DOHH2 (cell line): Measurements from ENCODE around the gene TGM4.
"Not testable (repeated sequence)": the region's sequence is repeated elsewhere in the genome, so short reads cannot be mapped to it uniquely, and the experiment has no call there.

Experiments used
- H3F3A ChIP-seq: fragments of 200-600 bp; sonication (generic), shearing (Covaris generic); 2 replicates; pipeline ENCODE4 v1.6.0; 2016; ENCODE audit warnings: antibody characterized with exemption, mild to moderate bottlenecking; ENCODE audit not compliant: control insufficient read depth, insufficient read depth
- H3K27ac ChIP-seq: fragments of 200-600 bp; sonication (generic); 2 replicates; pipeline ENCODE4 v1.5.1; 2014; ENCODE audit warnings: low read depth, mild to moderate bottlenecking, low read length, moderate library complexity
- H3K27me3 ChIP-seq: fragments of 200-600 bp; sonication (generic); 2 replicates; pipeline ENCODE4 v1.6.1; 2014; ENCODE audit warnings: mild to moderate bottlenecking, low read length, mixed read lengths; ENCODE audit not compliant: control insufficient read depth
- H3K36me3 ChIP-seq: fragments of 200-600 bp; sonication (generic); 2 replicates; pipeline ENCODE4 v1.6.1; 2014; ENCODE audit warnings: mild to moderate bottlenecking, low read length, moderate library complexity, mixed read lengths; ENCODE audit not compliant: control insufficient read depth
- H3K4me1 ChIP-seq: fragments of 200-600 bp; sonication (generic); 2 replicates; pipeline ENCODE4 v1.6.1; 2014; ENCODE audit warnings: mild to moderate bottlenecking, low read length, mixed read lengths; ENCODE audit not compliant: control insufficient read depth
- H3K4me2 ChIP-seq: fragments of 200-600 bp; sonication (generic); 2 replicates; pipeline ENCODE4 v1.6.0; 2014; ENCODE audit warnings: mild to moderate bottlenecking, low read length, moderate library complexity
- H3K4me3 ChIP-seq: fragments of 200-600 bp; sonication (generic); 2 replicates; pipeline ENCODE4 v1.5.1; 2014; ENCODE audit warnings: mild to moderate bottlenecking, low read length, mixed read lengths
- H3K79me2 ChIP-seq: fragments of 200-600 bp; sonication (generic); 2 replicates; pipeline ENCODE4 v1.6.1; 2014; ENCODE audit warnings: mild to moderate bottlenecking, low read length, mixed read lengths; ENCODE audit not compliant: control insufficient read depth
- H3K9me2 ChIP-seq: fragments of 200-600 bp; sonication (generic); replicated peaks from 2 replicates; pipeline ENCODE4 v1.6.1; 2014; ENCODE audit warnings: mild to moderate bottlenecking, low read length, mixed read lengths; ENCODE audit not compliant: control insufficient read depth
- H3K9me3 ChIP-seq: fragments of 200-600 bp; sonication (generic); 2 replicates; pipeline ENCODE4 v1.6.1; 2014; ENCODE audit warnings: antibody characterized with exemption, low read length, mixed read lengths; ENCODE audit not compliant: control insufficient read depth, insufficient read depth
- H4K20me1 ChIP-seq: fragments of 200-600 bp; sonication (generic); 2 replicates; pipeline ENCODE4 v1.6.0; 2014; ENCODE audit warnings: low read depth, mild to moderate bottlenecking, antibody characterized with exemption, low read length, moderate library complexity; ENCODE audit not compliant: control insufficient read depth, insufficient read depth
- EZH2phosphoT487 ChIP-seq: fragments of 200-600 bp; sonication (generic); IDR thresholded peaks from 2 replicates; pipeline ENCODE4 v1.6.1; 2017; ENCODE audit warnings: borderline replicate concordance, mild to moderate bottlenecking, antibody characterized with exemption, low read length, moderate library complexity, mixed read lengths
- TF ChIP-seq, protein P1 (sequence below): fragments of 200-600 bp; sonication (generic); IDR thresholded peaks from one replicate; pipeline ENCODE4 v1.5.1; 2014; ENCODE audit warnings: antibody characterized with exemption, mild to moderate bottlenecking, low read depth, low read length; ENCODE audit not compliant: poor library complexity, severe bottlenecking

Gene TGM4

DNA sequence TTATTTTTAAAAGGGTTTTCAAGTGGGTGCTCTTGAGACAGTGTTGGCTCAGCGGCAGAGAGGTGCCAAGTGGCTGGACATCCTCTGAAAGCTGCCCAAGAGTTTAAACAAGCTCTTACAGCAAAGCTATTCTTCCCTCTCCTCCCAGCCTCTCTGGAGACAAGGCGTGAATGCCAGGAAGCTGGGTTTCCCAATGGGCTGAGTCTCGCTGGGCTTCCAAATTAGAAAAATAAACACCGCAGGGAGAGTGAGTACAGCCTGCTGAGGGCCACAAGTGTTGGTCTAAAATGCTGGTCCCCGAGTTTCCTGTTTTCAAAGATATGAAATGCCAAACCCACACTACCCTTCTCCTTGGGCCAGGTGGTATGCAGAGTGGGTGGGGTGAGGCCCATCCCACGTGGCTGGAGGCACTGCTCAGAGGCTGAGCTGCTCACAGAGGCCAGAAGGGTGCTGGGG is 65.2 kb downstream of the TGM4 start:
- Histone ChIP-seq H3K27ac (no peak overlapping the region), H3K4me2 (no peak overlapping the region), H3K79me2 (no peaks in the 10 kb centered on the region), H3F3A (no peaks in the 10 kb centered on the region), H3K9me3 (no peaks in the 10 kb centered on the region), H3K4me3 (no peak overlapping the region), H3K27me3 (no peaks in the 10 kb centered on the region), H3K9me2 (no peaks in the 10 kb centered on the region), H4K20me1 (no peaks in the 10 kb centered on the region), H3K36me3 (peaks cover 37% of the 10 kb centered on the region), H3K4me1 (no peaks in the 10 kb centered on the region)
- no peak for TF ChIP-seq EZH2phosphoT487
- TF ChIP-seq, protein P1, sequence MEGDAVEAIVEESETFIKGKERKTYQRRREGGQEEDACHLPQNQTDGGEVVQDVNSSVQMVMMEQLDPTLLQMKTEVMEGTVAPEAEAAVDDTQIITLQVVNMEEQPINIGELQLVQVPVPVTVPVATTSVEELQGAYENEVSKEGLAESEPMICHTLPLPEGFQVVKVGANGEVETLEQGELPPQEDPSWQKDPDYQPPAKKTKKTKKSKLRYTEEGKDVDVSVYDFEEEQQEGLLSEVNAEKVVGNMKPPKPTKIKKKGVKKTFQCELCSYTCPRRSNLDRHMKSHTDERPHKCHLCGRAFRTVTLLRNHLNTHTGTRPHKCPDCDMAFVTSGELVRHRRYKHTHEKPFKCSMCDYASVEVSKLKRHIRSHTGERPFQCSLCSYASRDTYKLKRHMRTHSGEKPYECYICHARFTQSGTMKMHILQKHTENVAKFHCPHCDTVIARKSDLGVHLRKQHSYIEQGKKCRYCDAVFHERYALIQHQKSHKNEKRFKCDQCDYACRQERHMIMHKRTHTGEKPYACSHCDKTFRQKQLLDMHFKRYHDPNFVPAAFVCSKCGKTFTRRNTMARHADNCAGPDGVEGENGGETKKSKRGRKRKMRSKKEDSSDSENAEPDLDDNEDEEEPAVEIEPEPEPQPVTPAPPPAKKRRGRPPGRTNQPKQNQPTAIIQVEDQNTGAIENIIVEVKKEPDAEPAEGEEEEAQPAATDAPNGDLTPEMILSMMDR, result no peak

DNA sequence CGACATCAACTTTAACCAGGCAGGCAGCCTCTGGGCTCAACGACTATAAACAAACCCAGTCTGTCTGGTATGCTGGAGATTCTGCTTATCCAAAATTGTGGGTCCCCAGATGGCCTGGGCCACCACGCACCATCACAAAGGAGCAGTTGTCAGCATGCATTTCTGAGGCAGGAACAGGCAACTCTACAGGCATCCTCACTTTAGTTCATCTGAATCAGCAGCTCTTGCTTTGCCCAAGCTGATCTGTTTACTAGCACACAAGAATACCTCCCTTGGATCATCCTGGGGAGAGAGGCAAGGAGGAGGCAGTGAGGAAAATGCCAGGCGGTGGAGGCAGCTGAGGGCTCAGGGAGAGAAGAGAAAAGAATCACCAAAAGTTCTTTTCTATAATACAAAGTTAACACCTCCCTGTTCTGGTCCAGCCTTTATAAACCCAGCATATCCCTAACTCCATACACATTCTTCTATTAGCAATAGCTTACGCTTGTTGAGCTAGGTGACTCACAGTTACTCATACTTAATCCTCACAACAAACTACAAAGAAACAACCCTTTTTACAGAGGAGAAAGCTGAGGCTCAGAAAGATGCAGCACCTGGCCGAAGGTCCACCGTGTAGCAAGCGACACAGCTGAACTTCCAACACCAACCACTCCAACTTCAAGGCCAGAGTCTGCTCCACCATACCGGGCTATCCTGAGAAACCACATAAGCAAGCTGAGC is 68.0 kb downstream of the TGM4 start:
- H3K27me3 ChIP-seq, result no peaks in the 10 kb centered on the region
- H3K9me3 ChIP-seq, result no peaks in the 10 kb centered on the region
- H3K4me3 ChIP-seq, result no peak overlapping the region
- no peaks in the 10 kb centered on the region for H3K9me2 ChIP-seq
- no peak overlapping the region for H3K4me2 ChIP-seq
- no peaks in the 10 kb centered on the region for H3F3A ChIP-seq
- H4K20me1 ChIP-seq, result no peaks in the 10 kb centered on the region
- no peaks in the 10 kb centered on the region for H3K4me1 ChIP-seq
- no peak for TF ChIP-seq EZH2phosphoT487
- H3K27ac ChIP-seq, result no peak overlapping the region
- H3K36me3 ChIP-seq, result peaks cover 36% of the 10 kb centered on the region
- H3K79me2 ChIP-seq, result no peaks in the 10 kb centered on the region

DNA sequence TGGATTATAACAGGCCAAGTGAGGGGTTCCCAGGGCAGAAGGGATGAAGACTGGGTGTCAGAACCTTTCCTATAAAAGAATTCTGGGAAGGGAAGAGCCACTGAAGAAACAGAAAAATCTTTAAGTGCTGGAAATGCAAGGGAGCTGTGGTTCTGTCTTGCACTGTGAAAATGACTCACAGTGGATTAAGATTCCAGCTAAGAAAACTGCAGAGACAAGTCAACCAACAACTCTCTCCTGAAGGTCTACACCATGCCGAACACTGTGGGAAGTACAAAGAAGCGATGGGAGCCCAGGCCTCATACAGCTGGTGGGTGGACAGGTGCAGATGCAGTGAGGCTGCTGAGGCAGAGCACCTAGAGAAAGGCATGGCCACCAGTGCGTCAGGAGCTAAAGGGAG is 73.8 kb downstream of the TGM4 start:
- Histone ChIP-seq H3K4me3 (no peak overlapping the region), H3K27me3 (no peaks in the 10 kb centered on the region), H3K36me3 (peaks cover 8% of the 10 kb centered on the region; the same call in 1 of the 2 replicates), H4K20me1 (no peaks in the 10 kb centered on the region), H3K9me2 (no peaks in the 10 kb centered on the region), H3F3A (no peaks in the 10 kb centered on the region), H3K9me3 (no peaks in the 10 kb centered on the region), H3K4me2 (no peak overlapping the region), H3K79me2 (peaks cover 14% of the 10 kb centered on the region), H3K27ac (no peak overlapping the region), H3K4me1 (peaks cover 14% of the 10 kb centered on the region)
- TF ChIP-seq EZH2phosphoT487, result no peak
- TF ChIP-seq, protein P1, result no peak

DNA sequence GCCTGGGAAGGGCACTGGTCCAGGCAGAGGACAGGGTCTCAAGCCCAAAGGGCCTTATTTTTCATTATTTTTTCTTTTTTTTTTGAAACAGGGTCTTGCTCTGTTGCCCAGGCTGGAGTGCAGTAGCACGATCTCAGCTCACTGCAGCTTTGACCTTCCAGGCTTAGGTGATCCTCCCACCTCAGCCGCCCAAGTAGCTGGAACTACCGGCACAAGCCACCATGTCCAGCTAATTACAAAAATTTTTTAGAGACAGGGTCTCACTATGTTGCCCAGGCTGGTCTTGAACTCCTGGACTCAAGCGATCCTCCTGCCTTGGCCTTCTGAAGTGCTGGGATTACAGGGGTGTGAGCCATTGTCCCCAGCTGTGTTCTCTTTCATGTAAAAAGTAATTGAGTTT is 75.4 kb downstream of the TGM4 start:
- H3K36me3 ChIP-seq, result peaks cover 12% of the 10 kb centered on the region; the same call in 1 of the 2 replicates
- H3K27ac ChIP-seq, H3K4me3 ChIP-seq, H4K20me1 ChIP-seq, H3K9me3 ChIP-seq, H3F3A ChIP-seq, H3K4me2 ChIP-seq, H3K27me3 ChIP-seq, H3K9me2 ChIP-seq: not testable (repeated sequence)
- peaks cover 24% of the 10 kb centered on the region for H3K4me1 ChIP-seq
- H3K79me2 ChIP-seq, result peaks cover 18% of the 10 kb centered on the region
